Right atrium auricular region (tissue), 2 donors: ENCODE measurements around the gene WNK2. TPM values are rescaled to one million over a fixed set of nuclear protein-coding genes. Genes with fewer than 3 reads are reported as not detected.

Experiments used
- DNase-seq: peaks from one replicate; pipeline ENCODE4 v3.0.0-alpha.2; 2019; ENCODE audit warnings: low spot score
- H3K27ac ChIP-seq, 2 donors: fragments of 200-600 bp; sonication (generic); 1 replicate in 1 of 2; 2 replicates in 1 of 2; pipeline ENCODE4 v1.5.1; 2016 to 2019
- H3K27me3 ChIP-seq, 2 donors: fragments of 200-600 bp; sonication (generic); one replicate each; pipeline versions ENCODE4 v1.5.1 to v1.6.0; 2017 to 2019
- H3K36me3 ChIP-seq: fragments of 200-600 bp; sonication (generic); one replicate; pipeline ENCODE4 v1.5.1; 2016
- H3K4me1 ChIP-seq, 2 donors: fragments of 200-600 bp; sonication (generic); one replicate each; pipeline versions ENCODE4 v1.5.1 to v1.6.0; 2017 to 2019
- H3K4me3 ChIP-seq, 2 donors: fragments of 200-600 bp; sonication (generic); 1 replicate in 1 of 2; 2 replicates in 1 of 2; pipeline ENCODE4 v1.5.1; 2017 to 2019; ENCODE audit warnings: mild to moderate bottlenecking in 1 of 2, moderate library complexity in 1 of 2
- H3K9me3 ChIP-seq, 2 donors: fragments of 200-600 bp; sonication (generic); one replicate each; pipeline ENCODE4 v1.5.1; 2019
- total RNA-seq, 2 donors: library from RNA; depleted of rRNA; stranded (reverse); fragments of >200 nt; gene quantifications; one replicate each; pipeline ENCODE4 v1.1.0, GENCODE V29; 2016
- TF ChIP-seq, protein P1 (sequence below), 2 donors: fragments of 200-600 bp; sonication (generic); IDR thresholded peaks; one replicate each; pipeline ENCODE4 v1.5.1; 2019; ENCODE audit warnings: antibody characterized with exemption in 2 of 2

The WNK2 gene
- total RNA-seq, 2 donors from 2014 or later: 61.4 to 132 TPM

GRCh38 chr9:93252781-93253530 lies 69.0 kb downstream of the WNK2 start:
- DNase-seq: no peak
- Histone ChIP-seq H3K9me3 (no peaks in the 10 kb centered on the region), H3K27ac (no peak overlapping the region), H3K36me3 (peaks cover 3% of the 10 kb centered on the region), H3K27me3 (no peaks in the 10 kb centered on the region), H3K4me1 (peaks cover 0 to 20% of the 10 kb centered on the region in 2 donors), H3K4me3 (no peak overlapping the region)
- TF ChIP-seq, protein P1, sequence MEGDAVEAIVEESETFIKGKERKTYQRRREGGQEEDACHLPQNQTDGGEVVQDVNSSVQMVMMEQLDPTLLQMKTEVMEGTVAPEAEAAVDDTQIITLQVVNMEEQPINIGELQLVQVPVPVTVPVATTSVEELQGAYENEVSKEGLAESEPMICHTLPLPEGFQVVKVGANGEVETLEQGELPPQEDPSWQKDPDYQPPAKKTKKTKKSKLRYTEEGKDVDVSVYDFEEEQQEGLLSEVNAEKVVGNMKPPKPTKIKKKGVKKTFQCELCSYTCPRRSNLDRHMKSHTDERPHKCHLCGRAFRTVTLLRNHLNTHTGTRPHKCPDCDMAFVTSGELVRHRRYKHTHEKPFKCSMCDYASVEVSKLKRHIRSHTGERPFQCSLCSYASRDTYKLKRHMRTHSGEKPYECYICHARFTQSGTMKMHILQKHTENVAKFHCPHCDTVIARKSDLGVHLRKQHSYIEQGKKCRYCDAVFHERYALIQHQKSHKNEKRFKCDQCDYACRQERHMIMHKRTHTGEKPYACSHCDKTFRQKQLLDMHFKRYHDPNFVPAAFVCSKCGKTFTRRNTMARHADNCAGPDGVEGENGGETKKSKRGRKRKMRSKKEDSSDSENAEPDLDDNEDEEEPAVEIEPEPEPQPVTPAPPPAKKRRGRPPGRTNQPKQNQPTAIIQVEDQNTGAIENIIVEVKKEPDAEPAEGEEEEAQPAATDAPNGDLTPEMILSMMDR (IDR thresholded peaks at IDR 0.05): no peak

GRCh38 chr9:93253633-93254032 lies 69.7 kb downstream of the WNK2 start:
- Histone ChIP-seq H3K27me3 (no peaks in the 10 kb centered on the region), H3K27ac (no peak overlapping the region), H3K9me3 (no peaks in the 10 kb centered on the region), H3K4me3 (no peak overlapping the region), H3K36me3 (peaks cover 3% of the 10 kb centered on the region), H3K4me1 (peaks cover 0 to 14% of the 10 kb centered on the region in 2 donors)
- TF ChIP-seq, protein P1 (IDR thresholded peaks at IDR 0.05): no peak
- no peak for DNase-seq

DNA sequence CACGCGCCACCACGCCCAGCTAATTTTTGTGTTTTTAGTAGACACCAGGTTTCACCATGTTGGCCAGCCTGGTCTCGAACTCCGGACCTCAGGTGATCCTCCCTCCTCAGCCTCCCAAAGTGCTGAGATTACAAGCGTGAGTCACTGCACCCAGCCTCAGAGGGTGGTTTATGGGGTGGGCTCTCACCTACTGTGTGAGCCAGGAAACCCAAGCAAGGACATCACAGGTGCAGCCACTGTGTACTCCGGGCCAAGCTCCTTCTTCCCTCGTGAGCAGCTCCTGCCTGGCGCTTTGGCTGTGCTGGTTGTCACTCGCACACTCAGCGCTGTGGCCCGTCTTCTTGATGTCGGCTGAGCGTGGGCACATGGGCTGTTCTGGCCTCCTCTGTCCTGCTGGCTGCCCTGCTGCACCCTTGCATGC lies 70.1 kb downstream of the WNK2 start:
- no peaks in the 10 kb centered on the region for H3K27me3 ChIP-seq
- TF ChIP-seq, protein P1 (IDR thresholded peaks at IDR 0.05): no peak
- peaks cover 0 to 10% of the 10 kb centered on the region in 2 donors for H3K4me1 ChIP-seq
- no peak for DNase-seq
- peaks cover 3% of the 10 kb centered on the region for H3K36me3 ChIP-seq
- H3K27ac ChIP-seq: no peak overlapping the region
- H3K9me3 ChIP-seq: no peaks in the 10 kb centered on the region
- H3K4me3 ChIP-seq: no peak overlapping the region

DNA sequence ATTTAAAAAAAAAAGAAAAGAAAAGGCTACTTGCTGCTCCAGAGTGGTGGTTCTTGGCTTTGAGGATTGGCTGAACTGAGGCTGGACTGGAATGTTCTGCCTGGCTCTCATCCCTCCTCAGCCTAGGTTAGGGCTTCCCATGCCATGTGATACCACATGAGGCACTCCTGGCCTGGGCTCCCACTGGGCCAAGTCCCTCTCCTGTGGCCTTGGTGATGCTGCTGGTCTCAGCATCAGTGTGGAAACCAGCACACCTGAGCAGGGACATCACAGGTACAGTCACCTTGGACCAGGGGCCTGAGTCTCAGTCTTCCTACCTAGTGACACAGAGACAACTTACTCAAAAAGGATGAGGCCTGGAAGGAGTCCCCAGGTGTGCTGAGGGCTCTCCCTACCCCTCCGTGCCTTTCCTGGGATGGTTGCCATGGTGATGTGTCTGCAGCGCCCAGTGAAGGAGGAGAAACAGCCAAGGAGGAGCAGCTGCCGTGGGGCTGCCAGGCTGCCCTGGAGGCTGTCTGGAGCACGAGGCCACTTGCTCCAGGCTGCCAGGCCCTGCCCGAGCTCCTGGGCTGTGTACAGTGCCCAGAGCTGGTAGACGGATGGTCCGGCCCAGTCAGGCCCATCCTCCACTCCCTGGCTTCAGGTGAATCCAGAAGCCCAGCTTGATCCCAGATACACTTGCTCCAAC lies 71.0 kb downstream of the WNK2 start:
- H3K4me1 ChIP-seq: peaks cover 0 to 10% of the 10 kb centered on the region in 2 donors
- peaks cover 3% of the 10 kb centered on the region for H3K36me3 ChIP-seq
- H3K4me3 ChIP-seq: no peak overlapping the region
- no peaks in the 10 kb centered on the region for H3K27me3 ChIP-seq
- H3K27ac ChIP-seq: no peak overlapping the region
- no peak for DNase-seq
- no peaks in the 10 kb centered on the region for H3K9me3 ChIP-seq
- TF ChIP-seq, protein P1 (IDR thresholded peaks at IDR 0.05): no peak

DNA sequence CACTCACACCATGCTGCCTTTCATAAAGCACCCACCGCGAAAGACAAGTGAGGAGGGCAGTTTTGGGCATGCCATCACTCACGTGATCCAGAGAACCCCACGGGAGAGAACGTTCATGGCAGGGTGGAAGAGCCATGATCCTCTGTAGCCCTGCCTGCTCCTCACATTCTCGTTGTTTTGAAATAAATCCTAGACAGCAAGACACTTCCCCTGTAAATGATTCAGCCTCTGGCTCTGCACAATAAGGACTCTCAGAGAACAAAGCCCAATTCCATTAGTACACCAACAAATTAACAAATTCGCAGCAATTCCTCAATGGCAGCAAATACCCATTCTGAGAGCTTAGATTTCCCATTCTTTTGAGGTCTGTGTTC lies 71.5 kb downstream of the WNK2 start:
- H3K27ac ChIP-seq: no peak overlapping the region
- H3K9me3 ChIP-seq: no peaks in the 10 kb centered on the region
- H3K4me3 ChIP-seq: no peak overlapping the region
- no peaks in the 10 kb centered on the region for H3K27me3 ChIP-seq
- TF ChIP-seq, protein P1 (IDR thresholded peaks at IDR 0.05): no peak
- DNase-seq: no peak
- peaks cover 0 to 10% of the 10 kb centered on the region in 2 donors for H3K4me1 ChIP-seq
- H3K36me3 ChIP-seq: peaks cover 3% of the 10 kb centered on the region
